ENCODE data around the gene CIPC. TPM values are rescaled to one million over a fixed set of nuclear protein-coding genes. Genes with fewer than 3 reads are reported as not detected.
A peak's percentile ranks its signal among the peaks of the same experiment; 100 is the strongest.

Gene CIPC
- total and polyA plus RNA-seq, 2 of the 13 experiments (the other 11 are each of a cell fraction or from before 2014, with no cell fraction given) = 7.6 to 13.9 TPM

DNA sequence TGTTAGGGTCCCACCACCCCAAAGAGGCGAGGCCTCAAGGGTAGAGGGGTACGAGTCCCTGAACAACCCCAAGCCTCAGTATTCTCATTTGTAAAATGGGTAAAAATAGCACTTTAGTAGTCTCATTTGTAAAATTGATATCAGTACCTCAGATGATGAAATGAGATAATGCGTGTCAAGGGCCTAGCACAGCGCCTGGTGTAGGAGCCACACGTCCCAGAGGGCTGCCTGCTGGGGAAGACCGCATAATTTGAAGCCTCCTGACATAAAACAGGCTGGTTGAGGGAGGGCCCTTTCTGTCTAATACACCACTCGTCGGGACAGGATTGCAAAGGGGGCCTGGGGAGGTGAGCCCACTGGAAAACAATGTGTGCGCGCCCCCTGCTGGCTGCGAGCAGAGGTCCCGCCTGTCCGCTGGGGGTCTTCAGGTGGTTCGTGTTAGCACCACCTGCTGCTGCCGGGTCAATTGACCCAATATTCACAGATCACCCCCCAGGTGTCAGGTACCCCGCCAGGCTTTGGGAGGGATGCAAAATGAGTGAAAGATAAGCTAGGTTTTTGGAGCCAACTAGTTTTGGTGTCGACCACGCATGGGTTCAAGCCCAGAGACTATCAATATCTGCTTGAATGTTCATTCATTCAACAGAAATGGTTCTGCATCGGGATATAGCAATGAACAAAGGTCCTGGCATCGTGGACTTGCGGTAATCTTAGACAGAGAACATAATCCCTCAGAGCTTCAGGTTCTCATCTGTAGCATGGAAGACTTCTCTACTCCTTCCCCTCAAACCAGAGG, 44.8 kb upstream of the CIPC start (continued):
- TF ChIP-seq, protein P1, sequence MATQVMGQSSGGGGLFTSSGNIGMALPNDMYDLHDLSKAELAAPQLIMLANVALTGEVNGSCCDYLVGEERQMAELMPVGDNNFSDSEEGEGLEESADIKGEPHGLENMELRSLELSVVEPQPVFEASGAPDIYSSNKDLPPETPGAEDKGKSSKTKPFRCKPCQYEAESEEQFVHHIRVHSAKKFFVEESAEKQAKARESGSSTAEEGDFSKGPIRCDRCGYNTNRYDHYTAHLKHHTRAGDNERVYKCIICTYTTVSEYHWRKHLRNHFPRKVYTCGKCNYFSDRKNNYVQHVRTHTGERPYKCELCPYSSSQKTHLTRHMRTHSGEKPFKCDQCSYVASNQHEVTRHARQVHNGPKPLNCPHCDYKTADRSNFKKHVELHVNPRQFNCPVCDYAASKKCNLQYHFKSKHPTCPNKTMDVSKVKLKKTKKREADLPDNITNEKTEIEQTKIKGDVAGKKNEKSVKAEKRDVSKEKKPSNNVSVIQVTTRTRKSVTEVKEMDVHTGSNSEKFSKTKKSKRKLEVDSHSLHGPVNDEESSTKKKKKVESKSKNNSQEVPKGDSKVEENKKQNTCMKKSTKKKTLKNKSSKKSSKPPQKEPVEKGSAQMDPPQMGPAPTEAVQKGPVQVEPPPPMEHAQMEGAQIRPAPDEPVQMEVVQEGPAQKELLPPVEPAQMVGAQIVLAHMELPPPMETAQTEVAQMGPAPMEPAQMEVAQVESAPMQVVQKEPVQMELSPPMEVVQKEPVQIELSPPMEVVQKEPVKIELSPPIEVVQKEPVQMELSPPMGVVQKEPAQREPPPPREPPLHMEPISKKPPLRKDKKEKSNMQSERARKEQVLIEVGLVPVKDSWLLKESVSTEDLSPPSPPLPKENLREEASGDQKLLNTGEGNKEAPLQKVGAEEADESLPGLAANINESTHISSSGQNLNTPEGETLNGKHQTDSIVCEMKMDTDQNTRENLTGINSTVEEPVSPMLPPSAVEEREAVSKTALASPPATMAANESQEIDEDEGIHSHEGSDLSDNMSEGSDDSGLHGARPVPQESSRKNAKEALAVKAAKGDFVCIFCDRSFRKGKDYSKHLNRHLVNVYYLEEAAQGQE (IDR thresholded peaks at IDR 0.05; ENCODE audit: borderline replicate concordance in 1 of 2, low read depth in 1 of 2, low read length in 2 of 2) = no peak
- TF ChIP-seq RARA (CRISPR knock-in tag; IDR thresholded peaks at IDR 0.05) = no peak
- TF ChIP-seq, protein P2, sequence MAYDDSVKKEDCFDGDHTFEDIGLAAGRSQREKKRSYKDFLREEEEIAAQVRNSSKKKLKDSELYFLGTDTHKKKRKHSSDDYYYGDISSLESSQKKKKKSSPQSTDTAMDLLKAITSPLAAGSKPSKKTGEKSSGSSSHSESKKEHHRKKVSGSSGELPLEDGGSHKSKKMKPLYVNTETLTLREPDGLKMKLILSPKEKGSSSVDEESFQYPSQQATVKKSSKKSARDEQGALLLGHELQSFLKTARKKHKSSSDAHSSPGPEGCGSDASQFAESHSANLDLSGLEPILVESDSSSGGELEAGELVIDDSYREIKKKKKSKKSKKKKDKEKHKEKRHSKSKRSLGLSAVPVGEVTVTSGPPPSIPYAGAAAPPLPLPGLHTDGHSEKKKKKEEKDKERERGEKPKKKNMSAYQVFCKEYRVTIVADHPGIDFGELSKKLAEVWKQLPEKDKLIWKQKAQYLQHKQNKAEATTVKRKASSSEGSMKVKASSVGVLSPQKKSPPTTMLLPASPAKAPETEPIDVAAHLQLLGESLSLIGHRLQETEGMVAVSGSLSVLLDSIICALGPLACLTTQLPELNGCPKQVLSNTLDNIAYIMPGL (CRISPR knock-in tag; IDR thresholded peaks at IDR 0.05; ENCODE audit: borderline replicate concordance in 1 of 2, low read depth in 1 of 2) = peak; percentile 39 to 77; a peak in 3 of 4 replicates
- TF ChIP-seq, protein P3, sequence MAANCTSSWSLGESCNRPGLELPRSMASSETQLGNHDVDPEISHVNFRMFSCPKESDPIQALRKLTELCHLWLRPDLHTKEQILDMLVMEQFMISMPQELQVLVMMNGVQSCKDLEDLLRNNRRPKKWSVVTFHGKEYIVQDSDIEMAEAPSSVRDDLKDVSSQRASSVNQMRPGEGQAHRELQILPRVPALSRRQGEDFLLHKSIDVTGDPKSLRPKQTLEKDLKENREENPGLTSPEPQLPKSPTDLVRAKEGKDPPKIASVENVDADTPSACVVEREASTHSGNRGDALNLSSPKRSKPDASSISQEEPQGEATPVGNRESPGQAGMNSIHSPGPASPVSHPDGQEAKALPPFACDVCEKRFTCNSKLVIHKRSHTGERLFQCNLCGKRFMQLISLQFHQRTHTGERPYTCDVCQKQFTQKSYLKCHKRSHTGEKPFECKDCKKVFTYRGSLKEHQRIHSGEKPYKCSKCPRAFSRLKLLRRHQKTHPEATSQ (CRISPR knock-in tag; IDR thresholded peaks at IDR 0.05; ENCODE audit: borderline replicate concordance) = no peak
- TF ChIP-seq ZNF549 (CRISPR knock-in tag; IDR thresholded peaks at IDR 0.05) = no peak
- TF ChIP-seq, protein P4, sequence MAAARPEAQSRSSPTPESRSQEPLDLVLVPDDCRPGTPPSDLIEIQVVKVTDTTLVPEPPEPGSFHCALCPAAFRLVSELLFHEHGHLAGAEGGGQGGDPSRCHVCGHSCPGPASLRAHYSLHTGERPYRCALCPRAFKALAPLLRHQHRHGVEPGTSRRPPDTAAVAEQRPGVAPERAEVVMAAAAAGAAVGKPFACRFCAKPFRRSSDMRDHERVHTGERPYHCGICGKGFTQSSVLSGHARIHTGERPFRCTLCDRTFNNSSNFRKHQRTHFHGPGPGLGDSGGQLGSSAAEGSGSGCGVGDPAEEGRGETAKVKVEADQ (CRISPR knock-in tag; IDR thresholded peaks at IDR 0.05; ENCODE audit: borderline replicate concordance) = no peak
- TF ChIP-seq, protein P5, sequence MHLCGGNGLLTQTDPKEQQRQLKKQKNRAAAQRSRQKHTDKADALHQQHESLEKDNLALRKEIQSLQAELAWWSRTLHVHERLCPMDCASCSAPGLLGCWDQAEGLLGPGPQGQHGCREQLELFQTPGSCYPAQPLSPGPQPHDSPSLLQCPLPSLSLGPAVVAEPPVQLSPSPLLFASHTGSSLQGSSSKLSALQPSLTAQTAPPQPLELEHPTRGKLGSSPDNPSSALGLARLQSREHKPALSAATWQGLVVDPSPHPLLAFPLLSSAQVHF (CRISPR knock-in tag; IDR thresholded peaks at IDR 0.05) = no peak
- TF ChIP-seq, protein P6, sequence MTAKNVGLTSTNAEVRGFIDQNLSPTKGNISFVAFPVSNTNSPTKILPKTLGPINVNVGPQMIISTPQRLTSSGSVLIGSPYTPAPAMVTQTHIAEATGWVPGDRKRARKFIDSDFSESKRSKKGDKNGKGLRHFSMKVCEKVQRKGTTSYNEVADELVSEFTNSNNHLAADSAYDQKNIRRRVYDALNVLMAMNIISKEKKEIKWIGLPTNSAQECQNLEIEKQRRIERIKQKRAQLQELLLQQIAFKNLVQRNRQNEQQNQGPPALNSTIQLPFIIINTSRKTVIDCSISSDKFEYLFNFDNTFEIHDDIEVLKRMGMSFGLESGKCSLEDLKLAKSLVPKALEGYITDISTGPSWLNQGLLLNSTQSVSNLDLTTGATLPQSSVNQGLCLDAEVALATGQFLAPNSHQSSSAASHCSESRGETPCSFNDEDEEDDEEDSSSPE (CRISPR knock-in tag; IDR thresholded peaks at IDR 0.05) = no peak
- no peak for TF ChIP-seq ESRRA (CRISPR knock-in tag; IDR thresholded peaks at IDR 0.05; ENCODE audit: low read depth)
- TF ChIP-seq SALL1 (CRISPR knock-in tag; IDR thresholded peaks at IDR 0.05) = peak; percentile 46
- TF ChIP-seq, protein P7, sequence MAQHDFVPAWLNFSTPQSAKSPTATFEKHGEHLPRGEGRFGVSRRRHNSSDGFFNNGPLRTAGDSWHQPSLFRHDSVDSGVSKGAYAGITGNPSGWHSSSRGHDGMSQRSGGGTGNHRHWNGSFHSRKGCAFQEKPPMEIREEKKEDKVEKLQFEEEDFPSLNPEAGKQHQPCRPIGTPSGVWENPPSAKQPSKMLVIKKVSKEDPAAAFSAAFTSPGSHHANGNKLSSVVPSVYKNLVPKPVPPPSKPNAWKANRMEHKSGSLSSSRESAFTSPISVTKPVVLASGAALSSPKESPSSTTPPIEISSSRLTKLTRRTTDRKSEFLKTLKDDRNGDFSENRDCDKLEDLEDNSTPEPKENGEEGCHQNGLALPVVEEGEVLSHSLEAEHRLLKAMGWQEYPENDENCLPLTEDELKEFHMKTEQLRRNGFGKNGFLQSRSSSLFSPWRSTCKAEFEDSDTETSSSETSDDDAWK (CRISPR knock-in tag; IDR thresholded peaks at IDR 0.05) = no peak
- TF ChIP-seq ASH2L (IDR thresholded peaks at IDR 0.05; ENCODE audit: insufficient read length, low read depth, low read length) = no peak
- no peak for TF ChIP-seq ZNF484 (CRISPR knock-in tag; IDR thresholded peaks at IDR 0.05; ENCODE audit: borderline replicate concordance, low read depth)
- no peak for TF ChIP-seq SOX5 (CRISPR knock-in tag; IDR thresholded peaks at IDR 0.05; ENCODE audit: borderline replicate concordance)
- peak; percentile 47 for TF ChIP-seq TBL1XR1 (IDR thresholded peaks at IDR 0.05; ENCODE audit: borderline replicate concordance, low read length, partially characterized antibody)
